B cell (primary cell): ENCODE results near the gene CDKN2AIPNL.

Experiments
- EZH2 ChIP-seq: IDR thresholded peaks from 2 replicates; pipeline ENCODE4 v1.6.1; 2012; ENCODE audit warnings: borderline replicate concordance, low read depth, mild to moderate bottlenecking, moderate library complexity, low read length; ENCODE audit not compliant: insufficient read depth, poor library complexity, severe bottlenecking
- TF ChIP-seq, protein P1 (sequence below): fragments of 200-600 bp; IDR thresholded peaks from one replicate; pipeline ENCODE4 v1.8.0; 2022; ENCODE audit warnings: antibody characterized with exemption, mild to moderate bottlenecking

GRCh38 chr5:134440201-134440755, 28.6 kb upstream of the CDKN2AIPNL start:
- TF ChIP-seq, protein P1, sequence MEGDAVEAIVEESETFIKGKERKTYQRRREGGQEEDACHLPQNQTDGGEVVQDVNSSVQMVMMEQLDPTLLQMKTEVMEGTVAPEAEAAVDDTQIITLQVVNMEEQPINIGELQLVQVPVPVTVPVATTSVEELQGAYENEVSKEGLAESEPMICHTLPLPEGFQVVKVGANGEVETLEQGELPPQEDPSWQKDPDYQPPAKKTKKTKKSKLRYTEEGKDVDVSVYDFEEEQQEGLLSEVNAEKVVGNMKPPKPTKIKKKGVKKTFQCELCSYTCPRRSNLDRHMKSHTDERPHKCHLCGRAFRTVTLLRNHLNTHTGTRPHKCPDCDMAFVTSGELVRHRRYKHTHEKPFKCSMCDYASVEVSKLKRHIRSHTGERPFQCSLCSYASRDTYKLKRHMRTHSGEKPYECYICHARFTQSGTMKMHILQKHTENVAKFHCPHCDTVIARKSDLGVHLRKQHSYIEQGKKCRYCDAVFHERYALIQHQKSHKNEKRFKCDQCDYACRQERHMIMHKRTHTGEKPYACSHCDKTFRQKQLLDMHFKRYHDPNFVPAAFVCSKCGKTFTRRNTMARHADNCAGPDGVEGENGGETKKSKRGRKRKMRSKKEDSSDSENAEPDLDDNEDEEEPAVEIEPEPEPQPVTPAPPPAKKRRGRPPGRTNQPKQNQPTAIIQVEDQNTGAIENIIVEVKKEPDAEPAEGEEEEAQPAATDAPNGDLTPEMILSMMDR, result no peak
- TF ChIP-seq EZH2, result no peak
